Lower leg skin (tissue), 3 donors: ENCODE measurements around the gene SCLT1.

Experiments
- CTCF ChIP-seq, 3 donors: fragments of 450-650 bp; IDR thresholded peaks; one replicate each; pipeline ENCODE4 v1.5.1; 2016; ENCODE audit warnings: antibody characterized with exemption in 3 of 3, mild to moderate bottlenecking in 3 of 3, moderate library complexity in 2 of 3
- POLR2A ChIP-seq, 2 donors: fragments of 450-650 bp; IDR thresholded peaks; one replicate each; pipeline ENCODE4 v1.6.1; 2016 to 2017; ENCODE audit warnings: antibody characterized with exemption in 2 of 2, mild to moderate bottlenecking in 1 of 2, moderate library complexity in 1 of 2

DNA sequence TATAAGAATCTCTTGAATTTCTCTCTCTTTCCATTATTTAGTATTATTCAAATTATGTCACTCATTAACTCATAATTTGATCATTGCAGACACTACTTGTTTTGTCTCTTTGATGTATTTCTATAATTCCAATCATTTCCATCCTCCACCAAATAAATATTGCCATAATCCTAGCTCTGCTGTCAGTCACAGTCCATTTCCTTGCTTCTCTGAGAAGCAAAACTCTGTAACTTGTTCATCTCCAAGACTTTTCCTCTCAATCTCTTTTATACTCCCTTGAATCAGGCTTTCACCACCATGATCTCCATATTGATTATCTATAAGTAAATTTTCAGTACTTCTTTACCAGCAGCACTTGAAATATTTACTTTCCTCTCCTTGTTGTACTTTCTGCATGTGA lies 135.9 kb downstream of the SCLT1 start:
- TF ChIP-seq CTCF (IDR thresholded peaks at IDR 0.05) (no peak), POLR2A (IDR thresholded peaks at IDR 0.05) (no peak)
